GM12891 (cell line): ENCODE results near the gene GTF2A2.

Experiments used
- PAX5 ChIP-seq: IDR thresholded peaks from 2 replicates; pipeline ENCODE4 v1.6.1; 2011; ENCODE audit warnings: low read length, moderate library complexity, mild to moderate bottlenecking; ENCODE audit not compliant: insufficient read depth, severe bottlenecking
- POLR2A ChIP-seq: IDR thresholded peaks from 2 replicates; pipeline ENCODE4 v1.6.1; 2011; ENCODE audit warnings: low read depth, low read length, control low read depth
- POLR2AphosphoS5 ChIP-seq: IDR thresholded peaks from 2 replicates; pipeline ENCODE4 v1.6.1; 2011; ENCODE audit warnings: low read depth, low read length, control low read depth
- POU2F2 ChIP-seq: IDR thresholded peaks from 2 replicates; pipeline ENCODE4 v1.6.1; 2011; ENCODE audit warnings: low read depth, mild to moderate bottlenecking, control low read depth, low read length, moderate library complexity
- SPI1 ChIP-seq: IDR thresholded peaks from 2 replicates; pipeline ENCODE4 v1.6.1; 2011; ENCODE audit warnings: low read depth, low read length, control low read depth
- TAF1 ChIP-seq: IDR thresholded peaks from 2 replicates; pipeline ENCODE4 v1.6.1; 2011; ENCODE audit warnings: low read depth, low read length, control low read depth

GRCh38 chr15:59699810-59700431, 42.6 kb upstream of the GTF2A2 start:
- TF ChIP-seq POLR2A (no peak), TAF1 (no peak), POLR2AphosphoS5 (no peak), POU2F2 (no peak), SPI1 (no peak), PAX5 (no peak)
